Measurements from ENCODE around the gene TMEM184A.
"Not testable (repeated sequence)": the region's sequence is repeated elsewhere in the genome, so short reads cannot be mapped to it uniquely, and the experiment has no call there.

TMEM184A gene

DNA sequence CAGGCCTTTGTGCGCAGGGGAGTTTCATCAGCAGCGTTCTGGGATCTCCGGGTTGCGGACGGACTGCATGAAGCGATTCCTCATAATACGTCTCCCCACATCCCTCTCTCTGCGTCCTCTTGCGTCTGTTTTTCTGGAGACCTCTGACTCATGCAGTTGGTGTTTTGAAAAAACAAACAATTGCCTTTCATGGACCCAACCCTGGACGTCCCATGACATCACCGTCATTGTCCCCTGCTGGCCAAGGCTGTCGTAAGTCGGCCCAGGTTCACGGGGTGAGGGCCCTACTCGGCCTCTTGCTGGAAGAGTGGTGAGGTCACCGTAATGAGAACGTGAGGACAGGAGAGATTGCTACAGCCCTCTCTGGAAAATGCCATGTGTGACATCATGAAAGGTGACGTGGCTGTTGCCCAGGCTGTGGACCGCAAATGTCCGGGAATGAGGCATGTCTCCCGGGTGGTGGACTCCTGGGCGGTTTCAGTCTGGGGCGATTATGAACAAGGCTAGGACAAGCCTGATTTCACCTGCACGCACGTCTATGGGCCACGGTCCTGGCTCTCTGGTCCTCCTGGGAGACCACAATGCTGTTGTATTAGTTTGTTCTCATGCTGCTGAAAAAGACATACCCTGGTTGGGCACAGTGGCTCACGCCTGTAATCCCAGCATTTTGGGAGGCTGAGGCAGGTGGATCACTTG, 35.3 kb downstream of the TMEM184A start:
- no peak for DNase-seq

DNA sequence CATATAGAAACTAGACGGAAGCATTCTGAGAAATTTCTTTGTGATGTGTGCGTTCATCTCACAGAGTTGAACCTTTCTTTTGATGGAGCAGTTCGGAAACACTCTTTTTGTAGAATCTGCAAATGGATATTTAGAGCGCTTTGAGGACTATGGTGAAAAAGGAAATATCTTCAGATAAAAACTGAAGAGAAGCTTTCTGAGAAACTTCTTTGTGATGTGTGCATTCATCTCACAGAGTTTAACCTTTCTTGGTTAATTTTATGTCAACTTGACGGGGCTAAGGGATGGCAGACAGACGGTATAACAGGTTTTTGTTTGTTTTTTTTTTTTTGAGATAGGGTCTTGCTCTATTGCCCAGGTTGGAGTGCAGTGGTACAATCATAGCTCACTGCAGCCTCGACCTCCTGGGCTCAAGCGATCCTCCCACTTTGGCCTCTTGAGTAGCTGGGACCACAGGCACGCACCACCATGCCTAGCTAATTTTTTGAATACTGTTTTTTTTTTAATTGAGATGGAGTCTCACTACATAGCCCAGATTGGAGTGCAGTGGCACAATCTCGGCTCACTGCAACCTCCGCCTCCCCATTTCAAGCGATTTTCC, 36.6 kb downstream of the TMEM184A start:
- DNase-seq, result not testable (repeated sequence)

DNA sequence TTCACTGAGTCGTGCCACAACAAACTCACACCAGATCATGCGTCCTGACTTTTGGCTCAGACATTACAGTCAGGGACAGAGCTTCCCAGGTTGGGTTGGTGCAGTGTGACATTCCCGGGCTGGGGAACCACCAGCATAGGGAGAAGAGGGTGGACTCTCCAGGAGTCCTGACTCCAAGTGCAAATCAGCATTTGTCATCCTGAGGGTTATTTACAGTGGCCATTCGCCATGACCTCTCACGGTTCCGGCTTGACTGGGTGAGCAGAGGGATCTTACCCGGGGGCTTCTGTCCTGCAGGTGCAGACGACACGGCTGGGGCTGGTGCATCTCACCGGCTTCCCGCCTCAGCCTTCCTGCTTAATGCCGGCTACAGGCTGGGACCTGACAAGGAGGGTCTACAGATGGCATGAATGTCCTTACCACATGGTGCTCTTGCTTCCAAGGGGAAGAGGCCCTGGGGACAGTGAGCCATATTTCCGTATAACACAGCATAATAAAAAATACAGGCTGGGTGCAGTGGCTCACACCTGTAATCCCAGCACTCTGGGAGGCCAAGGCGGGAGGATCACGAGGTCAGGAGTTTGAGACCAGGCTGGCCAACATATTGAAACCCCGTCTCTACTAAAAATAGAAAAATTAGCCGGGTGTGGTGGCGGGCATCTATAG, 39.3 kb downstream of the TMEM184A start:
- no peak for DNase-seq

DNA sequence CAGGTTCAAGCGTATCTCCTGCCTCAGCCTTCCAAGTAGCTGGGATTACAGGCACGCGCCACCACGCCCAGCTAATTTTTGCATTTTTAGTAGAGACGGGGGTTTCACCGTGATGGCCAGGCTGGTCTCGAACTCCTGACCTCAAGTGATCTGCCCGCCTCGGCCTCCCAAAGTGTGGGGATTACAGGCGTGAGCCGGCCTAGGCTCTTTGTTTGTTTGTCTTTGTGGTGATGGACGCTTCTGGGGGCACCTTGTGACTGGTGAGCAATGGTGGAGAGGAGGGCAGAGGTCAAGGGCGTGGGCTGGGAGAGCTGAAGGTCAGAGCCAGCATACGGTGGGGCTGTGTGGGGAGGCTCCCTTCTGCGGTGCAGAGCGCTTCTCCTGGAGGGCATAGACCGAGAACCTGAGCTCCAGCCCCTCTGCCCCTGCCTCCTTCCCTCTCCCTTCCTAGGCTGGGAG, 40.5 kb downstream of the TMEM184A start:
- DNase-seq, result not testable (repeated sequence)

DNA sequence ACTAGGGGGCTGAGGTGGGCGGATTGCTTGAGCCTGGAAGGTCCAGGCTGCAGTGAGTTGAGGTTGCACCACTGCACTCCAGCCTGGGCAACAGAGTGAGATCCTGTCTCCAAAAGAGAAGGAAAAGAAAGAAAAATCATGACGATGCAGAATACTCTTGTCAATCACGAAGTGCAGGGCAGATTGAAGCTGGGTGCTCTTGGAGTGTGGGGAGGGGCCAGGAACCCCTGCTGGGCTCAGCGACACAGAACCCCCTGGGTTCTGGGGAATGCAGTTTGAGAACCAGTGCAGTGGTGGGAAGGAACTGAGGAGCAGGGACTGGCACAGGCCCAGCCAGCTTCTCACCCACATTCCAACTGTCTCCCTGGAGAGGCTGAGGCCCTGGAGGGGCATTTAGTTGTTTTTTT, 41.0 kb downstream of the TMEM184A start:
- DNase-seq, result no peak

DNA sequence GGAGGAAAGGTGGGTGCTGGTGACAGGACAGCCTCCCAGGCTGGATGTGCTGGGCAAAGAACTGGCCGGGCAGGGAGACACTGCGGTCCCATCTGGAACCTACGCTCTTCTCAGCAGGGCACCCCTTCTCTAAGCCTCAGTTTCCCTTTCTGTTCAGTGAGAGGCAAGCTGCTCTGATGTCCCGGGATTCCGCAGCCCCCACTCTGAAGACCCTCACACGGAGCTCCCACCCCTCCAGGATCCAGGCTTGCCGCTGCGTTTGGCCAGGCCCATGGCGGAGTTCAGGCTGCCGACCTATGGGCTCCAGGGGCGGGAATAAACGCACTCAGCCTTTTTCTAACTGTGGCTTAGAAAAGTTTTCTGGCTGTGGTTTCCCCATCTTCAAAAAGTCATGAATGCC, 41.6 kb downstream of the TMEM184A start:
- no peak for DNase-seq

DNA sequence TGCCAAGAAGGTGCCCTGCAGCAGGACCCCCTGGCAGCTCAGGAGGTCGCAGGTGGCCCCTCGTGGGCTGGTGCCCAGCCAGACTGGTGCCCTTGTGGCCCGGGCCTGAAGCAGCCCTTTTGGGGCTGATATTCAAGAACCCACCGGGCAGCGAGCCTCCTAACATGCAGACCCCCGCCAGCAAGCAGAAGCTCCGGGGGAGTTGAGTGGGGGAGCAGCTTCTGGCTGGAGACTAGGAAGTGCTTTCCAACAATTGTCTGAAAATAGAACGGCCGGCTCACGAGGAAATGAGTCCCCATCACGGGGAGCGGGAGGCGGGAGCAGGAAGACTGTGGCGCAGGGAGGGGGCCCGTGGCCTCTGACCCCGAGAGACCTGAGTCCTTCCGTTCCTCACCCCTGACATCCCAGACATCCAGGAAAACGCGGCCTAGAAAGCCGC, 42.3 kb downstream of the TMEM184A start:
- no peak for DNase-seq

DNA sequence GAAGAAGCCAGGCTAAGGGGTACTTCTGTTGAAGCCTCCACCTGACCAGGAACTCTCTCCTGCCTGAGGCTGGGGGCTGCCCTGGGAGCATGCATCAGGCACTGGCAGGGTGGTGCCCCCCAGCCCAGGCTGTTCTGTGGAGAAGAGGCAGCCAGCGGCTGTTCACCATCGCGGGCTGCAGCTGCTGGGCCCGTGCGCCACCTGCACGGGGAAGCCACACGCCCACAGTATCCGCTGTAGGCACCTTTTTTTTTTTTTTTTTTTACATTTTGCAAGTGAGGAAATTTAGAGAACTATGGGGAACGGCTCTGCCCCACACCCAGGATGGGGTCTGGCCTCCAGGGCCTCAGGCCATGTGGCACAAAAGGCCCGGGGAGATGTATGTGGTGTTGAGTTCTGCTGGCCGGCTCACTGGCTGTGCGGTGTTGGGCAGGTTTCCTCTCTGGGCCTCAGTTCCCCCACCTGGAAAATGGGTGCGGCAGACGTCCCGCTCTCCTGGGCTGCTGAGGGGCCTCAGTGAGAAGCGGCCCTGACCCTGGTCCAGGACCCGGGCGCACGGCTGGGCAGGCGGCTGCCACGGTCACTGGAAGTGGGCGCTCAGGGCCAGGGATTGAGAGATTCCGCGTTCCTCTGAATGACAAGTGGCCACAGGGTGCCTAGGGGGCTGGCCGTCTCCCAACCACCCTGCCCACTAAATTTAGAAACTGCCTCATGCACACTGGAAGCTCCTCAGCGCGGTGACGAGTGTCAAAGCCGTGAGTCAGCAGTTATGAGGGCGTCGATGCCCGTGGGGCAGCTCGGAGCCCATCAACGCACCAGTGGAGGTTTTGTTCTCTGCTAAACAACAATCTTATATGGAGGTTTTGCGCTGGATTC, 43.0 kb downstream of the TMEM184A start:
- no peak for DNase-seq

DNA sequence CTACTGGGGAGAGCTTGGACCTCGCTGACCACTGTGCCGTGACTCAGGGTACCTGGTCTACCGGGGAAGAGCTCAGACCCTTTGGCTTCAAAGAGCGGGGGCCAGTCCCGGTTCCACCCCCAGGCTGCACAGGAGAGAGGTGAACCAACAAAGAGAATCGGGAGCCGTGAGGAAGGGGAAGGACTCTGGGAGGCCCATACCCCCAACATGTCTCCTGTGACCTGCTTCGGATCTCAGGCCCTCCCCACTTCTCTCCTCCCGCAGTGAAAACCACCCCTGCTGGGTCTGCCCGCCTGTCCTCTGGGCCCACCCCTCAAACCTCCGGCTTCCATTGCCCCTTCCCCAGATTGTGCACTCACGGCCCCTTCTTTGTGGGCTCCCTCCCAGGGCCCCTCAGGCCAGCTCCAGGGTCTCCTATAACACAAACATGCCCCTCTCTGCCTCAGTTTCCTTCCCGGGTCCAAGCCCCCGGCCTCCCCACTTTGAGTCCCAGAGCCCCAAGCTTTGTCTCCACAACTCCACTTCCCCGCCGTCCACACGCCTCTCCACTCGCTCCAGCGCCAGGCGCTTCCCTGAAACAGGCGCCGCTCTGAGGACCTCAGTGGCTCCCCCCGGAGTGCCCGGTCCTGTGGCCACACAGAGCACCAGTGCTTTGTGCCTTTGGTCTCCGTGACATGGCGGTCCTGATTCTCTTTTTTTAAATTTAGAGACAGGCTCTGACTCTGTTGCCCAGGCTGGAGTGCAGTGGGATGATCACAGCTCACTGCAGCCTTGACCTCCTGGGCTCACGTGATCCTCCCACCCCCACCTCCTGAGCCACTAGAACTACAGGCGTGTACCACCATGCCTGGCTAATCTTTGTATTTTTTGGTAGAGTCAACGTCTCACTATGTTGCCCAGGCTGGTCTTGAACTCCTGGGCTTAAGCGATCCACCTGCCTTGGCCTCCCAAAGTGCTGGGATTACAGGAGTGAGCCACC, 44.3 kb downstream of the TMEM184A start:
- no peak for DNase-seq

DNA sequence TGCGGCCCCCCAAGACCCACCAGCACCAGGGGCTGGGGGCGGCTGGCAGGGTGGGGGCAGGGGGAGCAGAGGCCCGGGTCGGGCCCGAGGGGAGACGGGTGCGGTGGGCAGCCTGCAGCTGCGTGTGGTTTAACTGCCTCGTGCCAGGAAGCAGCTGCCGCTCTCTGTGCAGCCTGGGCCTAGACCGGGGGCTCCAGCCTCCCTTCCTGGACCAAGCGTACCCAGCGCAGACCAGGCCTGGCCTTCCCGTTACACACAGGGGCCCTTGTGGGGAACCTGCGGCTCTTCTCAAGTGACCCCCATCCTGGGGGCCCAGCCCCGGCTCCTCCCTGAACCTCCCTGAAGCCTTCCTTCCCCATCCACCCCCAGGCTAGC, 45.2 kb downstream of the TMEM184A start:
- no peak for DNase-seq

DNA sequence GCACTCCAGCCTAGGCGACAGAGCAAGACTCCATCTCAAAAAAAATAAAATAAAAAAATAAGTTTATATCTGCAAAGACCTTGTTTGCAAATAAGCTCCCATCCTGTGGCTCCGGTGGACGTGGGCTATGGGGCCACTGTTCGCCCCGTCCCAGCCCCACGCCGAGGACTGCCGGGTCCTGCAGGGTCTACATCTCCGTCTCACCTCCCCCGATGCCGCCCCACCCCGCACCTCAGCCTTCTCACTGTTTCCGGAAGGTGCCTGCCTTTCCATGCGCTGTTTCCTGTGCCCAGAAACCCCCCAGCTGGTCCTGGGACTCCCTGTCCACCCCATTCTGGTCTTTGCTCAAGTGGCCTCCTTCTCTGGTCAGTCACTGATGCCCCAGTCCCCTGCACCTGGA, 46.8 kb downstream of the TMEM184A start:
- DNase-seq, result no peak

DNA sequence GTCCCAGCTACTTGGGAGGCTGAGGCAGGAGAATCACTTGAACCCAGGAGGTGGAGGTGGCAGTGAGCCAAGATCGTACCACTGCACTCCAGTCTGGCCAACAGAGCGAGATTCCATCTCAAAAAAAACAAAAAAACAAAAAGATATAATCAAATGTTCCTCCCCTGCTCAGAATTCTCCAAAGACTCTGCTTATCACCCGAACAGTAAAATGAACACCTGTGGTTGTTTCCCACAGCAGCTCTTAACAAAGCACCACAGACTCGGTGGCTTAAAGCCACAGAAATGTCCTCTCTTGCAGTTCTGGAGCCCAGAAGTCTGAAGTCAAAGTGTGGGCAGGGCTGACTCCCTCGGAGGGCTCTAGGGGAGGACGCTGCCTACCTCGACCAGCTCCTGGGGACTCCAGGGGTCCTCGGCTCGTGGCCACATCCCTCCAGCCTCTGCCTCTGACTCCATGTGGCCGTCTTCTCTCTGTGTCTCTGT, 47.7 kb downstream of the TMEM184A start:
- DNase-seq, result no peak

DNA sequence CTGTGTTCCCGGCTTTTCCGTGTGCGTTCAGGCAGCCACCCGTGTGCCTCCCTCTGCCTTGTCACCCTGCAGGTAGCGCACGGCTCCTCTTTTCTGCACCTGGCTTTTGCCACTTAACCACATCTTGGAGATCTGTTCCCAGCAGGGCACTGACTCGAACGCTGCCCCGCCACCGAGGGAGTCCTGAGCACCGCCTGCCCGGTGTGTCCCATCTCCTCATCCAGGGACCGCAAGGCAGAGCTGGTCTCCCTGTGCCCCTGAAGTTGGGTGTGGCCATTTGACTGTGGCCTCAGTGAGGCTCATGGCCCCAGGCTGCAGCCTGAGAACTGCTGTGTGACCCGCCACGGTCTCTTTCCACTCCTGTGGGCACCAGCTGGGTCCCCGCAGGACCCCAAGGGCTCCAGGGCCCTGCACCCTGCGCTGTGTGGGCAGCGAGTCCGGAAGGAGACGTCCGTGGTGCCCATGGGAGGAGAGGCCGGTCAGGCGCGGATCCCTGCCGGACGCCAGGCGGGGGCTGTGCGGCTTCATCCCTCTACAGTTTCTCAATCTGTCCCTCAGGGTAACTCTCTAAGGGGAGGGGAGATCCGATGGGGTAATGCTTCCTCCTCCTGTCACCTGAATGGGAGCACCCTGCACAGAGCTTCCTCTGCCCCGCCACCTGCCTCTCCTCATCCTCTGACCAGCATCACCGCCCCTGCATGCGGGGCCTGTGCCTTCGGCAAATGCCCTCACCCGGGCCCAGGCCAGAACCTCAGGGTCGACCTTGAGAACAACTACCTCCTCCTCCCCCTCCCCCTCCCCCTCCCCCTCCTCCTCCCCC, 50.1 kb downstream of the TMEM184A start:
- DNase-seq, result no peak

DNA sequence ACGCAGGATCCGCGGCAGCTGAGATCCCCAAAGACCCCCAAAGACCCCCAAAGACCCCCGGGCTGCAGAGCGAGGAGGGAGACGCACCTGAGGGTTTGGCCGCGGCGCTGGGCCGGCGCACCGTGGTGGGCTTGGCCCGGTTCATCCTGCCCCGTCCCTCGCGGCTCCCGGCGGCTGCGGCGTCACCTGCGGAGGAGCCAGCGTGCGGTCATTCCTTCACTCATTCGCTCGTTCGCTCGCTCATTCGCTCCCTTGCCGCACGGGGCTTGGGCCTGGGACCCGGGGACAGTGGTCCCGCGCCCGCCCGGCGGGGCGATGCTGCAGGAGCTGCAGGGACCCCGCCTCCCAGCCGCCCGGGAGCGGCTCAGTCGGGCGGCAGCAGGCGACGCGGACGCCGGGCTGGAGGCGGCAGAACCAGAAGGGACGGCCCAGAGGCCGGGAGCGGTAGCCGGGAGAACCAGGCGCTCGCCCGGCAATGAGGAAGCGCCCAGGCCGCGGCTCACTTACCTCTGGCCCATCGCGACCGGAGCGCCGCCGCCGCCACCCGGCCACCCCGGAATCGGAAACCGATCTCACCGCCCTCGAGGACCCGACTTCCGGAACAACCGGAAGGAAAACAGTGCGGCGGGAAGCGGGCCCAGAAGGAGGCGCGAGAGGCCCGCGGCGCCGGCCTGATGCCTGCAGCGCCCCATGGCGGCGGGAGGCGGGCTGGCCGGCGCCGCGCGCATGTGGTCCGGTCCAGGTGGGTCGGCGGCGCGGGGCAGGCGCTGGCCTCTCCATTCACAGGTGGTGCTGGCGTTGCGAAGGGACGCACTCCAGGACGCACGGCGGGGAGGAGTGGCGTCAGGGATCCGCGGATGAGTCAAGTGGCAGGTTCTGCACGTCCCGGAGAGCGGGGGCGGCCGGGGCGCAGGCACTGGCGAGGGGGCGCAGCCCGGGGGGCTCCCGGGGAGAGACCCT, 51.9 kb downstream of the TMEM184A start, which contains the start of gene INTS1:
INTS1 (minus strand) TSS at position 574 of the 960 bp plus-strand sequence; CDS start at position 145, 429 bp downstream.
- DNase-seq, result peak; percentile 81

DNA sequence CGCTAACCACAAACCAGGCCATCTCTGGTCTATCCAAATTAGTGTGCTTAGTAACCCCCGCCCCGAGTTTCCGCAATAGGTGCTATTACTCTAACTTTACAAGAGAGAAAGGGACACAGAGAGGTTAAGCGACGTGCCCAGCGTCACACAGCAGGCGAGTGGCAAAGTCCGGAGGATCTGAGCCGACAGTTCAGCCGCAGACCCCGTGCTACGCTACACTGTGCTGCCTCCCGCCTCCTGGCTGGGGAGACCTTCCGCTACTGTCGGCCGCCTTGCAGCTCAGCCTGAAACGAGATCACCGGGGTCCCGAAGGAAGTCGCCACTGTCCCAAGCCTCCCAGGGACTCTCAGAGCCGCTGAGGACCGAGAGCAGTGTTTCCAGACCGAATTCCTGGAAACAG, 52.6 kb downstream of the TMEM184A start:
- no peak for DNase-seq

DNA sequence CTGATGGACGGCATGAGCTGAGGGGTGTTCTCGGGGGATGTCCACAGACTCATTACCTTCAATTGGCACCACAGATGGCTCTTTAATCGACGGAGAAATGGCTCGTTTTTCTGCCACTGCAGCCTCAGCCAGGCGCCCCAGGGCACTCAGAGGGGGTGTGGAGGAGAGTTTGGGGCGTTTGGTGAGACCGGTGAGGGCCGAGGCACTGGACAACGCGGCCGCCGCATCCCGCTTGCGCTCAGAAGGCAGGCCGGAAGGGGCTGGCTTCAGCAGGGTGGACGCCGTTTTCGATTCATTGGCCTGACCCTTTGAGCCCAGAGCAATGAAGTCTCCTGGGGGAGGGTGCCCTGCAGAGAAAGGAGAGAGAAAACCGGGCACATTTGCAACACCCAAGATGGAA, 53.2 kb downstream of the TMEM184A start:
- no peak for DNase-seq

DNA sequence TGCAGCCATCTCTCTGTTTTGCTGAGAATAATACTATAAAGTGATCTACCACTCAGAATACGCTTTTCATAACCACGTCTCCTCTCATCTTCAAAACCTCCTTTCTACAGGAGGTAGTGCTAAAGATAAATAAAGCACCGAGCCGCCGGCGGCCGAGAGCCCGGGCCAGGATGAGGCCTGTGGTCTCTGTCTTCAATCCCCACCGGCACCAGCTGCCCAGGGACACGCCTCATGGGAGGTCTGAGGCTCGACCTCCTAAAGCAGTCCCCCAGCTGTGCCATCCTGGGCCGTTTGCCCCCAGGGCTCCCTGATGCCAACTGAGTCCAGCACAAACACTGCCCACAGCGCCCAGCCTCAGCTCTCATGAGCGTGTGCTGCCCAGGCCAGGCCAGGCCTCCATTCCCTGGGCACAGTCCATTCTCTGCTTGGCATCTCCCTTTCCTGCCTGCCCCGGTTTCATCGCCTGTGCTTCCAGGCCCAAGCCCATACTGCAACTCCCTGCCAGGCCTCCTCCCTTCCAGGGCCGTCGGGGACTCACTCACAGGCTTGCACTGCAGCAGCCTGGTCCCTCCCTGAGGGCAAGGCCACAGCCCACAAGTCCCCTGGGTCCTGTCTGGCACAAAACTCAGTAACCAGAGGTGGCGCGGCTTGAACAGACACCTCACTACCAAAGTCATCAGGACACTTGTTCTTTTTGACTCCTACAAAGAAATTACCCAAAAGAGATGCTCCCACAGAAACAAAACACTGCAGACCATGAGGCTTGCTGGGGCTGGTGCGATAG, 54.3 kb downstream of the TMEM184A start:
- DNase-seq, result no peak

DNA sequence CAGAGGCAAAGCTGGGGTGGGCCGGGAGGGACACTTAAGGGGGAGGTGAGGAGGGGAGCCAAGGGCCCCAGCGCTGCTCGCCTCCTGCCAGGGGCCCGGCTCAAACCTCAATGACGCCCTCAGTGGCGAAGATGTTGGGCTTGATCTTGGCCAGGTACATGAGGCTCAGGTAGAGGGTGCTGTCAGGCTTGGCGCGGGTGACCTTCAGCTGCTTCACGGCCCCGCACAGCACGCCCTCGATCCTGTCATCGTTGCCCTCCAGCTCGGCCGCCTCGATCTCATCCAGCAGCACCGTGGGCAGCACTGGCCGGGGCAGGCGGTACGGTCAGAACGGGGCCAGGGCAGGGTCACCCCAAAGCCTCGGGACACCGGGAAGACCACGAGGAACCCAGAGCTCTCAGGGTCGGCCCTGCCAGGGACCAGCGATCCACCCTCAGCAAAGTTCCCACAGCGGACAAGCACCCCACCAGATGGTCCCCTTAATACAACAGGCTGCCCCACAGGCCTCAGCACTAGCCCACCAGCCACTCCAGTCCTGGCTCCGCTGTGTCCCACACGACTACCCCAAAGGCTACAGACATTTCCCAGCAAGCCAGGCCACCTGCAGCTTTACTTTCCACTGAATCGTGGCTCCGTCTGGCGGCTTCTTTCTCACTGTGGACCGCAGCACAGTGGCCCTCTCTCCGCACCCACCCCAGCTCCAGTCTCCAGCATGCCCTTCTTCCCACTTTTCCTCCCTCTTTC, 55.8 kb downstream of the TMEM184A start:
- no peak for DNase-seq

Measured in activated CD4-positive, alpha-beta T cell treated with anti-CD3 and anti-CD28 coated beads for 1 hour (primary cell).